Esophagus squamous epithelium (tissue), 5 donors: ENCODE data around the gene REP15. TPM values are rescaled to one million over a fixed set of nuclear protein-coding genes. Genes with fewer than 3 reads are reported as not detected.

Source experiments
- DNase-seq: peaks from one replicate; lab custom pipeline; 2025; lab: John Stamatoyannopoulos, UW
- H3K27ac ChIP-seq, 4 donors: fragments of 200-600 bp; sonication (generic); one replicate each; pipeline ENCODE4 v1.5.1; 2016 to 2019; ENCODE audit warnings: mild to moderate bottlenecking in 1 of 4
- H3K27me3 ChIP-seq, 4 donors: fragments of 200-600 bp; sonication (generic); 1 replicate in 3 of 4; 2 replicates in 1 of 4; pipeline versions ENCODE4 v1.5.1 to v1.6.0; 2017 to 2021; ENCODE audit warnings: antibody characterized with exemption in 1 of 4
- H3K36me3 ChIP-seq, 3 donors: fragments of 200-600 bp; sonication (generic); one replicate each; pipeline ENCODE4 v1.5.1; 2016 to 2019
- H3K4me1 ChIP-seq, 3 donors: fragments of 200-600 bp; sonication (generic); one replicate each; pipeline ENCODE4 v1.5.1; 2017 to 2019
- H3K4me3 ChIP-seq, 4 donors: fragments of 200-600 bp; sonication (generic); 1 replicate in 3 of 4; 2 replicates in 1 of 4; pipeline ENCODE4 v1.5.1; 2016 to 2019; ENCODE audit warnings: mild to moderate bottlenecking in 2 of 4, moderate library complexity in 1 of 4
- H3K9me3 ChIP-seq, 3 donors: fragments of 200-600 bp; sonication (generic); one replicate each; pipeline ENCODE4 v1.5.1; 2016 to 2019
- CTCF ChIP-seq, 6 experiments: fragments of 450-650 bp in 4 of 6; fragments of 200-600 bp in 2 of 6; sonication (generic) in 2 of 6; IDR thresholded peaks; one replicate each; pipeline ENCODE4 v1.5.1; 2016 to 2019; ENCODE audit warnings: antibody characterized with exemption in 6 of 6, mild to moderate bottlenecking in 4 of 6, moderate library complexity in 4 of 6
- POLR2A ChIP-seq, 4 donors: fragments of 450-650 bp; IDR thresholded peaks; one replicate each; pipeline ENCODE4 v1.6.1; 2017; ENCODE audit warnings: antibody characterized with exemption in 4 of 4, mild to moderate bottlenecking in 4 of 4, moderate library complexity in 3 of 4
- WGBS, 2 donors: methylation state at CpG; one replicate each; pipeline ENCODE4 v1.1.5; 2018; 5-methylcytosine and 5-hydroxymethylcytosine counted together
- intact Hi-C: fragments of 100-400 bp; cut with DNase I; formaldehyde crosslinking; loops from one replicate; pipeline ENCODE4 v1.15.0; 2022
- total RNA-seq, 4 donors: library from RNA; depleted of rRNA; stranded (reverse); fragments of >200 nt; gene quantifications; one replicate each; pipeline ENCODE4 v1.1.0, GENCODE V29; 2016
- donor health status: DM: yes; HTN: yes; CAD: no.

Gene REP15
- total RNA-seq, 4 donors from 2014 or later, result 0.30 to 2.9 (median 1.6) TPM; not detected in 1

DNA sequence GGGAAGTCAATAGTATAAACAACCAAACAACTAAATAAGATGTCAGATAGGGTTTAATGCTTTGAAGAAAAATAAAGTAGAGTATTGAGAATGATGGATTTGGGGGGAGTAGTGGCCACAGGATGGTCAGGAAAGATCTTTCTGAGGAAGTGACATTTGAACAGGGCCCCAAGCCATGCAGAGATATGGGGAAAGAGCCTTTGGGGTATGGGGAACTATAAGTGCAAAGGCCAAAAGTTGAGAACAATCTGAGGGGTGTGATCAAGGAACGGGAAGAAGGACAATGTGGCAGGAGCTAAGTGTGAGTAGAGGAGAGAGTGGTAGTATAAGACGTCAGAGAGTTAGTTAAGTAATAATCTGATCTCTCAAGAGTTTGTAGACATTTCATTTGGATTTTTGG is 15.7 kb downstream of the REP15 start:
- Histone ChIP-seq H3K27me3 (no peaks in the 10 kb centered on the region), H3K4me1 (peaks cover 7 to 49% (median 22%) of the 10 kb centered on the region in 3 donors), H3K4me3 (peak overlapping the region in 3 of 4 donors; percentile 80 to 98 (median 92)), H3K27ac (peak overlapping the region in 1 of 4 donors; percentile 88), H3K9me3 (no peaks in the 10 kb centered on the region), H3K36me3 (peaks cover 6 to 36% (median 9%) of the 10 kb centered on the region in 3 donors)
- intact Hi-C loops, result no loop called here
- WGBS, 2 donors, result 57 to 83% methylated on average over 2 of the region's 2 CpGs
- no peak for TF ChIP-seq CTCF (IDR thresholded peaks at IDR 0.05)
- TF ChIP-seq POLR2A (IDR thresholded peaks at IDR 0.05), result no peak
- DNase-seq, result no peak

DNA sequence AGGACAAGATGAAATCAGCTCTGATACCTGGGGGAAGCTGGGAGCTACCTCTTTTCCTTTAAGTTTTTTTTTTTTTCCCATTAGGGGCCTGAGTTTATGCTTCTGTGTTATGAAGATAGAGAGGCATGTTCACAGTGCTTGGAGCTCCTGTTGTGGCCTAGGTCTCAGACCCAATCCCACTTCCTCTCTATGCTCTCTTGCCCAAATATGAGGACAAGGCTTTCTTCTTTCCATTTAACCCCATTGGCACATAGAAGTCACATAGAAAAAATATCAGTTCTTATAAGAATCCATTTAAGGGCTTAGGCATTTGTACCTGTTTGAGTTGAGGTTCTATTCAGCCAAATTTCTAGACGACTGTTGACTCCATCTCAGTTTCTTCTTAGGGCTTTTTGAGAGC is 27.0 kb downstream of the REP15 start:
- no peak for DNase-seq
- 80 to 85% methylated on average over 1 of the region's 1 CpG for WGBS, 2 donors
- H3K9me3 ChIP-seq, result no peaks in the 10 kb centered on the region
- no peak overlapping the region for H3K27ac ChIP-seq
- peaks cover 0 to 99% (median 18%) of the 10 kb centered on the region in 3 donors for H3K36me3 ChIP-seq
- no peaks in the 10 kb centered on the region for H3K4me1 ChIP-seq
- TF ChIP-seq POLR2A (IDR thresholded peaks at IDR 0.05) (no peak), CTCF (IDR thresholded peaks at IDR 0.05) (no peak)
- intact Hi-C loops, result loop anchor here (10.0 kb wide), 1 partner anchor 222 kb away; no protein-coding TSS in a partner anchor
- H3K4me3 ChIP-seq, result no peak overlapping the region
- no peaks in the 10 kb centered on the region for H3K27me3 ChIP-seq

GRCh38 chr12:27730097-27730588 is 33.9 kb downstream of the REP15 start:
- intact Hi-C loops, result loop anchor here (5.0 kb wide), 1 partner anchor 87 kb away; no protein-coding TSS in a partner anchor
- H3K4me3 ChIP-seq, result no peak overlapping the region
- H3K27ac ChIP-seq, result no peak overlapping the region
- H3K36me3 ChIP-seq, result peaks cover 0 to 86% (median 5%) of the 10 kb centered on the region in 3 donors
- H3K9me3 ChIP-seq, result no peaks in the 10 kb centered on the region
- no peak for DNase-seq
- no peaks in the 10 kb centered on the region for H3K4me1 ChIP-seq
- WGBS, 2 donors, result 87 to 96% methylated on average over 4 of the region's 4 CpGs
- H3K27me3 ChIP-seq, result no peaks in the 10 kb centered on the region
- no peak for TF ChIP-seq POLR2A (IDR thresholded peaks at IDR 0.05)
- no peak for TF ChIP-seq CTCF (IDR thresholded peaks at IDR 0.05)

DNA sequence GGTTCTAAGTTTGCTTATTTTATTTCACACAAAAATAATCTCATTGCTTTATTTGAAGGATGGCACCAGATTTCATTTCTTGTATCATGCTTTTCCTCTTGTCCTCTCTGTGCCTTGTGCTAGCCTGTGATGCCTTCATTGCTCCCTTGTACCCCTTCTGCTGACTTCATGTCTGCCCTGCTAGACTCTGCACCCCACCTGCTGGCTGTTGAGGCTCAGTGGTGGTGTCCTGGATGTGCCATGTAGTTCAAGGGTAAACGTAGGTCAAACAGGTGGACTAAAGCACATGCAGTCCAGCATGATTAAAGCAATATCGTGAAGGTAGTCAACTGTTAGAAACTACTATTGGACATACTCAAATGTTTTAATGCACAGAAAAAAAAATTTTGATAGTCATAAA is 36.0 kb downstream of the REP15 start:
- Histone ChIP-seq H3K4me3 (no peak overlapping the region), H3K27me3 (no peaks in the 10 kb centered on the region), H3K9me3 (no peaks in the 10 kb centered on the region), H3K36me3 (peaks cover 0 to 86% (median 5%) of the 10 kb centered on the region in 3 donors), H3K4me1 (no peaks in the 10 kb centered on the region), H3K27ac (no peak overlapping the region)
- peak in 1 of 6 experiments; percentile 22 for TF ChIP-seq CTCF (IDR thresholded peaks at IDR 0.05)
- no peak for TF ChIP-seq POLR2A (IDR thresholded peaks at IDR 0.05)
- DNase-seq, result no peak
- WGBS, 2 donors, result 60 to 67% methylated on average over 2 of the region's 2 CpGs
- intact Hi-C loops, result loop anchor here (5.0 kb wide), 1 partner anchor 85 kb away; no protein-coding TSS in a partner anchor

GRCh38 chr12:27733052-27733656 is 36.9 kb downstream of the REP15 start:
- WGBS, 2 donors, result 17 to 20% methylated on average over 3 of the region's 3 CpGs
- Histone ChIP-seq H3K9me3 (no peaks in the 10 kb centered on the region), H3K36me3 (peaks cover 0 to 86% (median 5%) of the 10 kb centered on the region in 3 donors), H3K4me3 (no peak overlapping the region), H3K4me1 (no peaks in the 10 kb centered on the region), H3K27ac (no peak overlapping the region), H3K27me3 (no peaks in the 10 kb centered on the region)
- intact Hi-C loops, result loop anchor here (5.0 kb wide), 1 partner anchor 84 kb away; no protein-coding TSS in a partner anchor
- TF ChIP-seq CTCF (IDR thresholded peaks at IDR 0.05), result peak; percentile 55 to 92 (median 82)
- TF ChIP-seq POLR2A (IDR thresholded peaks at IDR 0.05), result no peak
- no peak for DNase-seq
